GM20000 (cell line): ENCODE data around the gene PPEF2.

Experiments used
- DNase-seq: peaks from one replicate; pipeline ENCODE4 v3.0.0; 2012; ENCODE audit warnings: low spot score
- TF ChIP-seq, protein P1 (sequence below): IDR thresholded peaks from 2 replicates; pipeline ENCODE4 v1.5.1; 2012; ENCODE audit warnings: mild to moderate bottlenecking, control low read depth; ENCODE audit errors: extremely low read depth, missing control alignments

PPEF2 gene

DNA sequence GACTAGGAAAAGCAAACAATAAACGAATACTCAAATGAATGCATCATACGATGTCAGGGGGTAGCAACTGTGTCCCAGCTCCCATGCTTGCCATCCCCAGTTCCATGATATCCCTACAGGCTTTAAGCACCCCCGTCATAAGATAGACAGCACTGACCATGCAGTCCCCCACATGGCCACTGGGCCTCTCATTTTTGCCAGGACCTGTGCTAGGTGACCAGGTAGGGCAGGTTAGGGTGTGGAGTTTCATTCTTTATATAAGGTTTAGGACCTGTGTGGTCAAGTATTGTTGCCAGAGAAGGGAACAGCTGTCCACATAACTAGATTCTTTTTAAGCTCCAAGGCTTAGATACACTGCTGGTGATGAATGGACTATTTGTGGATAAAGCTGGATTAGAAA is 9.7 kb downstream of the PPEF2 start:
- TF ChIP-seq, protein P1, sequence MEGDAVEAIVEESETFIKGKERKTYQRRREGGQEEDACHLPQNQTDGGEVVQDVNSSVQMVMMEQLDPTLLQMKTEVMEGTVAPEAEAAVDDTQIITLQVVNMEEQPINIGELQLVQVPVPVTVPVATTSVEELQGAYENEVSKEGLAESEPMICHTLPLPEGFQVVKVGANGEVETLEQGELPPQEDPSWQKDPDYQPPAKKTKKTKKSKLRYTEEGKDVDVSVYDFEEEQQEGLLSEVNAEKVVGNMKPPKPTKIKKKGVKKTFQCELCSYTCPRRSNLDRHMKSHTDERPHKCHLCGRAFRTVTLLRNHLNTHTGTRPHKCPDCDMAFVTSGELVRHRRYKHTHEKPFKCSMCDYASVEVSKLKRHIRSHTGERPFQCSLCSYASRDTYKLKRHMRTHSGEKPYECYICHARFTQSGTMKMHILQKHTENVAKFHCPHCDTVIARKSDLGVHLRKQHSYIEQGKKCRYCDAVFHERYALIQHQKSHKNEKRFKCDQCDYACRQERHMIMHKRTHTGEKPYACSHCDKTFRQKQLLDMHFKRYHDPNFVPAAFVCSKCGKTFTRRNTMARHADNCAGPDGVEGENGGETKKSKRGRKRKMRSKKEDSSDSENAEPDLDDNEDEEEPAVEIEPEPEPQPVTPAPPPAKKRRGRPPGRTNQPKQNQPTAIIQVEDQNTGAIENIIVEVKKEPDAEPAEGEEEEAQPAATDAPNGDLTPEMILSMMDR, result no peak
- no peak for DNase-seq

GRCh38 chr4:75891611-75892010 is 10.6 kb downstream of the PPEF2 start:
- DNase-seq, result no peak
- TF ChIP-seq, protein P1, result no peak

- TF ChIP-seq, protein P1, result no peak
- DNase-seq, result no peak
These were observed 12.6 kb downstream of the PPEF2 start for GRCh38 chr4:75889537-75890199.

DNA sequence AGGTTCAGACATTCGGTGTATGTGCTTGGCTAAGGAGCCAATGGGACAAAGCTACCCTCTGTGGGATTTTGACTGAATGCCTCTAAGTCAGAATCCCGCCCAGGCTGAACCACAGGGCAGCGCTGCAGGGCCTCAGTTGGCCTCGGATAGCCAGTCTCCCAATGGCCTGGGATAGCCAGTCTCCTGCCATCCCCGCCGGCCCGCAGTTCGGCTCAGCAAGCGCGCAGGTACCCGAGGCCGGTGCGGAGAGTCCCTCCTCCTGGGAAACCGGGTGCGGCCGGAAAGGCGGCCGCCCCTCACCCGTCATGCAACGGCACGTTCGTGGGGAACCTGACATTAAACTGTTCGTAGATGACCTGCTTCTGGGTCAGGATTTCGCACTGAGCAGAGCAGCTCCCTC is 16.1 kb downstream of the PPEF2 start:
- TF ChIP-seq, protein P1, result no peak
- DNase-seq, result no peak

GRCh38 chr4:75881476-75881875 is 20.8 kb downstream of the PPEF2 start:
- no peak for DNase-seq
- TF ChIP-seq, protein P1, result no peak

GRCh38 chr4:75880278-75880677 is 22.0 kb downstream of the PPEF2 start:
- DNase-seq, result no peak
- TF ChIP-seq, protein P1, result no peak

DNA sequence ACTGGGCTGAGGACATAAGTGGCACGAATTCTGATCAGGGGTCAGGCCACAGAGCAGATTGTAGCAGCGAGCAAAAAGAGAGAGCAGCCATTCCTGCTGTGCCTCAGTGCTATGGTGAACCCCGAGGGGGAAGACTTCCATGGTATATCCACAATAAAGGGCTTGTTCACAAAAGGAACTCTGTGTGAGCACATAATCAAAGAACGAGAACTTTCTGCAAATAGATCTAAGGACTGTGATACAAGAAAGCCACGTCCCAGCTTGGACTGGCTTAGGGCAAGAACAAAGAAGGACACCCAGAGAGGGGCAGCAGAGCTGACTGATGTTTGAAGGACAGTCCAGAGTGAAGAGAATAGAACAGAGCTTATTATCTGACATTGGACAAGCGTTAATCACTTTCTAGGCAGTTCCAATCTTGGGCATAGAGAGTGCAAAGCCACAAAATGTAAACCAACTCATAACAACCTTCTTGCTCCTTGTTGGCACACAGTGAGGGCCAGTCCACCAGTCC is 24.0 kb downstream of the PPEF2 start:
- no peak for DNase-seq
- TF ChIP-seq, protein P1, result no peak
